ENCODE results near the gene TNF. TPM values are rescaled to one million over a fixed set of nuclear protein-coding genes. Genes with fewer than 3 reads are reported as not detected.

TNF gene
- total RNA-seq, 1 experiment from 2014 or later: not detected

- peaks cover 33 to 35% of the 10 kb centered on the region in 2 experiments for H3K4me1 Mint-ChIP-seq
- no peak overlapping the region for H2BK15ac ChIP-seq (ENCODE audit: low read depth, low read length)
- peaks cover 5% of the 10 kb centered on the region for H3K23me2 ChIP-seq (ENCODE audit: insufficient read length, low read depth, low read length, poor library complexity, severe bottlenecking)
- H2AK5ac ChIP-seq (ENCODE audit: insufficient read length, low read length): no peak overlapping the region
- H4K8ac ChIP-seq (replicated peaks; ENCODE audit: insufficient read length, low read depth, low read length): no peak overlapping the region
- H3K4ac ChIP-seq (ENCODE audit: low read depth, low read length): no peak overlapping the region
- no peak overlapping the region for H3K18ac ChIP-seq (ENCODE audit: insufficient read length, low read depth, low read length)
- no peak overlapping the region for H3K9ac ChIP-seq (ENCODE audit: extremely low read depth, insufficient read length, low read length)
- no peak for TF ChIP-seq CTCF (conservative IDR thresholded peaks at IDR 0.05)
- H3K36me3 Mint-ChIP-seq (ENCODE audit: insufficient read depth in 1 of 3, low read depth in 3 of 3): peaks cover 68 to 76% (median 76%) of the 10 kb centered on the region in 3 experiments
- WGBS (ENCODE audit: extremely low coverage, insufficient read length, low lambda C conversion rate): no CpG with 5 or more reads among the region's 6 CpGs
- no peak overlapping the region for H3K27ac ChIP-seq (ENCODE audit: insufficient read length, low read depth, low read length)
- no peak for DNase-seq
- H4K91ac ChIP-seq (ENCODE audit: insufficient read length, low read depth, low read length): no peak overlapping the region
- peak overlapping the region; percentile 98 to 99 for H3K4me3 Mint-ChIP-seq
- no peaks in the 10 kb centered on the region for H3K9me3 ChIP-seq (ENCODE audit: control insufficient read depth, low read depth, low read length)
- H3K27ac Mint-ChIP-seq: peak overlapping the region in 1 of 3 experiments; percentile 94; a peak in 4 of 7 replicates
- H4K20me1 ChIP-seq (ENCODE audit: control insufficient read depth, insufficient read depth, insufficient read length): peaks cover 2% of the 10 kb centered on the region
- no peak overlapping the region for H3K14ac ChIP-seq (ENCODE audit: insufficient read depth, low read length)
- no peak overlapping the region for H2BK5ac ChIP-seq (ENCODE audit: insufficient read length, low read length)
- H3K27me3 Mint-ChIP-seq (ENCODE audit: low read depth): no peaks in the 10 kb centered on the region
- no peaks in the 10 kb centered on the region for H3K27me3 ChIP-seq (ENCODE audit: insufficient read depth, low read length)
- H2AFZ ChIP-seq (ENCODE audit: low read length): no peak overlapping the region
- no peak overlapping the region for H2BK12ac ChIP-seq (ENCODE audit: insufficient read length, low read depth, low read length)
- H2BK20ac ChIP-seq (ENCODE audit: low read depth, low read length, poor library complexity, severe bottlenecking): no peak overlapping the region
- H3K79me2 ChIP-seq (ENCODE audit: insufficient read depth, low read length): peaks cover 31% of the 10 kb centered on the region
- H3K79me1 ChIP-seq (ENCODE audit: insufficient read depth, low read depth, low read length, poor library complexity, severe bottlenecking): peaks cover 15% of the 10 kb centered on the region
- H3K9me3 Mint-ChIP-seq: no peaks in the 10 kb centered on the region; a peak in 1 of 5 replicates
- no peak overlapping the region for H3T11ph ChIP-seq (ENCODE audit: low read length)
- peak overlapping the region; percentile 59 for H3K4me2 ChIP-seq (ENCODE audit: insufficient read depth, insufficient read length, low read length)
- no peak overlapping the region for H2BK120ac ChIP-seq (ENCODE audit: low read depth, low read length, poor library complexity, severe bottlenecking)
- no peak overlapping the region for H3K56ac ChIP-seq (ENCODE audit: insufficient read length, low read depth, low read length)
- peaks cover 2% of the 10 kb centered on the region; the same call in 1 of the 2 replicates for H3K4me1 ChIP-seq (ENCODE audit: insufficient read depth, low read length)
- no peak overlapping the region for H4K5ac ChIP-seq (ENCODE audit: insufficient read length, low read depth, low read length)
- H3K23ac ChIP-seq (ENCODE audit: insufficient read length, low read depth, low read length): no peak overlapping the region
Measured at GRCh38 chr6:31538805-31539400, 36.5 kb upstream of the TNF start.
